Endothelial cell (in vitro differentiated cells): ENCODE results near the gene TIMM44. TPM values are rescaled to one million over a fixed set of nuclear protein-coding genes. Genes with fewer than 3 reads are reported as not detected.

Experiments used
- DNase-seq: peaks from one replicate; pipeline ENCODE4 v3.0.0; 2021; ENCODE audit warnings: low spot score
- H3K27ac Mint-ChIP-seq: one replicate; pipeline ENCODE4 v1.8.0; 2021; ENCODE audit warnings: mixed read lengths, inconsistent platforms; ENCODE audit not compliant: unreplicated experiment
- H3K27me3 Mint-ChIP-seq: one replicate; pipeline ENCODE4 v1.8.0; 2021; ENCODE audit warnings: mild to moderate bottlenecking, moderate library complexity, mixed read lengths, inconsistent platforms; ENCODE audit not compliant: unreplicated experiment
- H3K36me3 Mint-ChIP-seq: one replicate; pipeline ENCODE4 v1.8.0; 2021; ENCODE audit warnings: mild to moderate bottlenecking, low read depth, mixed read lengths, inconsistent platforms; ENCODE audit not compliant: unreplicated experiment
- H3K4me1 Mint-ChIP-seq: one replicate; pipeline ENCODE4 v1.8.0; 2021; ENCODE audit warnings: mild to moderate bottlenecking, mixed read lengths, inconsistent platforms; ENCODE audit not compliant: unreplicated experiment
- H3K4me3 Mint-ChIP-seq: one replicate; pipeline ENCODE4 v1.8.0; 2021; ENCODE audit warnings: mild to moderate bottlenecking, mixed read lengths, inconsistent platforms; ENCODE audit not compliant: unreplicated experiment
- H3K9me3 Mint-ChIP-seq: one replicate; pipeline ENCODE4 v1.8.0; 2021; ENCODE audit warnings: mixed read lengths, inconsistent platforms; ENCODE audit not compliant: unreplicated experiment
- CTCF ChIP-seq: fragments of 200-600 bp; sonication (generic); IDR thresholded peaks from one replicate; pipeline ENCODE4 v1.5.0; 2021; ENCODE audit warnings: antibody characterized with exemption; ENCODE audit not compliant: unreplicated experiment
- total RNA-seq: library from RNA; stranded (reverse); fragmentation: NEBNext Ultra II Directional; extraction: Animal tissue kit (Norgen Biotek cat#: 25700); gene quantifications from one replicate; pipeline ENCODE4 v1.2.1, GENCODE V29; 2021; ENCODE audit not compliant: unreplicated experiment

Gene TIMM44
- total RNA-seq, 1 donor from 2014 or later = 46.5 TPM

- H3K27ac Mint-ChIP-seq = no peak overlapping the region
- no peaks in the 10 kb centered on the region for H3K4me1 Mint-ChIP-seq
These were observed 36.7 kb upstream of the TIMM44 start for GRCh38 chr19:7980168-7980567.

GRCh38 chr19:7979559-7979958 is 36.1 kb upstream of the TIMM44 start:
- no peak for DNase-seq
- TF ChIP-seq CTCF = no peak
- Mint-ChIP-seq H3K36me3 (peaks cover 34% of the 10 kb centered on the region), H3K27me3 (peaks cover 13% of the 10 kb centered on the region), H3K4me3 (no peak overlapping the region), H3K27ac (no peak overlapping the region), H3K4me1 (no peaks in the 10 kb centered on the region), H3K9me3 (no peaks in the 10 kb centered on the region)

More at GRCh38 chr19:7980168-7980567, 36.7 kb upstream of the TIMM44 start:
- H3K4me3 Mint-ChIP-seq = no peak overlapping the region
- H3K9me3 Mint-ChIP-seq = no peaks in the 10 kb centered on the region
- H3K27me3 Mint-ChIP-seq = peaks cover 13% of the 10 kb centered on the region
- DNase-seq = no peak
- peaks cover 33% of the 10 kb centered on the region for H3K36me3 Mint-ChIP-seq
- no peak for TF ChIP-seq CTCF

- peaks cover 35% of the 10 kb centered on the region for H3K36me3 Mint-ChIP-seq
- no peak overlapping the region for H3K4me3 Mint-ChIP-seq
- H3K27me3 Mint-ChIP-seq = peaks cover 12% of the 10 kb centered on the region
- H3K4me1 Mint-ChIP-seq = no peaks in the 10 kb centered on the region
- no peak for DNase-seq
- TF ChIP-seq CTCF = no peak
- no peaks in the 10 kb centered on the region for H3K9me3 Mint-ChIP-seq
- no peak overlapping the region for H3K27ac Mint-ChIP-seq
These were observed 35.5 kb upstream of the TIMM44 start for GRCh38 chr19:7979011-7979410.

GRCh38 chr19:7978179-7978825 is 34.8 kb upstream of the TIMM44 start:
- Mint-ChIP-seq H3K36me3 (peaks cover 38% of the 10 kb centered on the region), H3K27me3 (peaks cover 9% of the 10 kb centered on the region), H3K4me1 (no peaks in the 10 kb centered on the region), H3K9me3 (no peaks in the 10 kb centered on the region), H3K4me3 (no peak overlapping the region), H3K27ac (no peak overlapping the region)
- no peak for DNase-seq
- no peak for TF ChIP-seq CTCF

GRCh38 chr19:7977723-7978040 is 34.2 kb upstream of the TIMM44 start:
- Mint-ChIP-seq H3K4me1 (no peaks in the 10 kb centered on the region), H3K9me3 (no peaks in the 10 kb centered on the region), H3K27me3 (peaks cover 9% of the 10 kb centered on the region), H3K27ac (no peak overlapping the region), H3K36me3 (peaks cover 35% of the 10 kb centered on the region), H3K4me3 (no peak overlapping the region)
- TF ChIP-seq CTCF = no peak
- no peak for DNase-seq
